H9 (cell line): Measurements from ENCODE around the gene ADCY4. TPM values are rescaled to one million over a fixed set of nuclear protein-coding genes. Genes with fewer than 3 reads are reported as not detected.

Source experiments
- DNase-seq: peaks from one replicate; pipeline ENCODE4 v3.0.0-alpha.2; 2017
- H2AFZ ChIP-seq: one replicate; pipeline ENCODE4 v1.6.1; 2013; ENCODE audit warnings: mild to moderate bottlenecking, low read length, control low read depth, moderate library complexity
- H2AK5ac ChIP-seq: 2 replicates; pipeline ENCODE4 v1.6.1; 2013; ENCODE audit warnings: low read length, control low read depth, mixed read lengths; ENCODE audit not compliant: insufficient read length
- H2BK120ac ChIP-seq: one replicate; pipeline ENCODE4 v1.6.1; 2013; ENCODE audit warnings: low read depth, mild to moderate bottlenecking, low read length, control low read depth, inconsistent platforms; ENCODE audit not compliant: poor library complexity, severe bottlenecking
- H2BK12ac ChIP-seq: 2 replicates; pipeline ENCODE4 v1.6.1; 2013; ENCODE audit warnings: low read length, control low read depth, mixed read lengths, low read depth; ENCODE audit not compliant: insufficient read length
- H2BK15ac ChIP-seq: 2 replicates; pipeline ENCODE4 v1.6.1; 2013; ENCODE audit warnings: low read depth, low read length, control low read depth
- H2BK20ac ChIP-seq: one replicate; pipeline ENCODE4 v1.6.1; 2013; ENCODE audit warnings: low read depth, mild to moderate bottlenecking, low read length, control low read depth, inconsistent platforms; ENCODE audit not compliant: poor library complexity, severe bottlenecking
- H2BK5ac ChIP-seq: 2 replicates; pipeline ENCODE4 v1.6.1; 2013; ENCODE audit warnings: low read length, control low read depth, mixed read lengths; ENCODE audit not compliant: insufficient read length
- H3K14ac ChIP-seq: 2 replicates; pipeline ENCODE4 v1.6.1; 2013; ENCODE audit warnings: low read length, control low read depth; ENCODE audit not compliant: insufficient read depth
- H3K18ac ChIP-seq: 2 replicates; pipeline ENCODE4 v1.6.1; 2013; ENCODE audit warnings: low read depth, mild to moderate bottlenecking, mixed read lengths, low read length, control low read depth; ENCODE audit not compliant: insufficient read length
- H3K23ac ChIP-seq: 2 replicates; pipeline ENCODE4 v1.6.1; 2013; ENCODE audit warnings: low read length, control low read depth, mixed read lengths, low read depth; ENCODE audit not compliant: insufficient read length
- H3K23me2 ChIP-seq: 2 replicates; pipeline ENCODE4 v1.6.1; 2013; ENCODE audit warnings: low read depth, mild to moderate bottlenecking, mixed read lengths, low read length, control low read depth; ENCODE audit not compliant: insufficient read length, poor library complexity, severe bottlenecking
- H3K27ac ChIP-seq: 2 replicates; pipeline ENCODE4 v1.5.1; 2013; ENCODE audit warnings: low read length, control low read depth, mixed read lengths, low read depth; ENCODE audit not compliant: insufficient read length
- H3K27me3 ChIP-seq: 2 replicates; pipeline ENCODE4 v1.6.1; 2013; ENCODE audit warnings: low read length, control low read depth, inconsistent platforms; ENCODE audit not compliant: insufficient read depth
- H3K4ac ChIP-seq: 2 replicates; pipeline ENCODE4 v1.6.1; 2013; ENCODE audit warnings: low read depth, mild to moderate bottlenecking, control low read depth, inconsistent platforms, low read length, moderate library complexity
- H3K4me1 ChIP-seq: 2 replicates; pipeline ENCODE4 v1.6.1; 2013; ENCODE audit warnings: low read length, control low read depth, inconsistent platforms; ENCODE audit not compliant: insufficient read depth
- H3K4me2 ChIP-seq: 2 replicates; pipeline ENCODE4 v1.6.1; 2013; ENCODE audit warnings: low read length, control low read depth, mixed read lengths; ENCODE audit not compliant: insufficient read length, insufficient read depth
- H3K56ac ChIP-seq: 2 replicates; pipeline ENCODE4 v1.6.1; 2013; ENCODE audit warnings: low read depth, mild to moderate bottlenecking, mixed read lengths, low read length, control low read depth; ENCODE audit not compliant: insufficient read length
- H3K79me1 ChIP-seq: 2 replicates; pipeline ENCODE4 v1.6.1; 2013; ENCODE audit warnings: low read depth, mild to moderate bottlenecking, moderate library complexity, low read length, control low read depth, inconsistent platforms; ENCODE audit not compliant: insufficient read depth, poor library complexity, severe bottlenecking
- H3K79me2 ChIP-seq: 2 replicates; pipeline ENCODE4 v1.6.1; 2013; ENCODE audit warnings: low read length, control low read depth, inconsistent platforms; ENCODE audit not compliant: insufficient read depth
- H3K9ac ChIP-seq: 2 replicates; pipeline ENCODE4 v1.6.1; 2013; ENCODE audit warnings: low read length, control low read depth, mixed read lengths; ENCODE audit not compliant: insufficient read length; ENCODE audit errors: extremely low read depth
- H3K9me3 ChIP-seq: one replicate; pipeline ENCODE4 v1.6.1; 2013; ENCODE audit warnings: low read depth, low read length, inconsistent platforms; ENCODE audit not compliant: control insufficient read depth
- H3T11ph ChIP-seq: one replicate; pipeline ENCODE4 v1.6.1; 2013; ENCODE audit warnings: mild to moderate bottlenecking, low read length, control low read depth, inconsistent platforms
- H4K20me1 ChIP-seq: one replicate; pipeline ENCODE4 v1.6.1; 2013; ENCODE audit not compliant: control insufficient read depth, insufficient read length, insufficient read depth
- H4K5ac ChIP-seq: 2 replicates; pipeline ENCODE4 v1.6.1; 2013; ENCODE audit warnings: low read depth, mild to moderate bottlenecking, mixed read lengths, low read length, control low read depth; ENCODE audit not compliant: insufficient read length
- H4K8ac ChIP-seq: replicated peaks from 2 replicates; pipeline ENCODE4 v1.6.1; 2013; ENCODE audit warnings: low read length, control low read depth, mixed read lengths, low read depth; ENCODE audit not compliant: insufficient read length
- H4K91ac ChIP-seq: 2 replicates; pipeline ENCODE4 v1.6.1; 2013; ENCODE audit warnings: low read depth, mild to moderate bottlenecking, moderate library complexity, mixed read lengths, low read length, control low read depth; ENCODE audit not compliant: insufficient read length
- H3K27ac Mint-ChIP-seq, 3 experiments: 2 replicates in 2 of 3; 3 replicates in 1 of 3; pipeline ENCODE4 v1.8.0; 2020 to 2021; ENCODE audit warnings: mixed read lengths in 3 of 3, mild to moderate bottlenecking in 1 of 3, moderate library complexity in 1 of 3
- H3K27me3 Mint-ChIP-seq: 2 replicates; pipeline ENCODE4 v1.8.0; 2021; ENCODE audit warnings: low read depth, mild to moderate bottlenecking, moderate library complexity, mixed read lengths
- H3K36me3 Mint-ChIP-seq, 3 experiments: 2 replicates in 2 of 3; 3 replicates in 1 of 3; pipeline ENCODE4 v1.8.0; 2020 to 2021; ENCODE audit warnings: low read depth in 3 of 3, mixed read lengths in 3 of 3; ENCODE audit not compliant: insufficient read depth in 1 of 3
- H3K4me1 Mint-ChIP-seq, 2 experiments: 2 replicates each; pipeline ENCODE4 v1.8.0; 2020; ENCODE audit warnings: mixed read lengths in 2 of 2
- H3K4me3 Mint-ChIP-seq, 2 experiments: 2 replicates in 1 of 2; 3 replicates in 1 of 2; pipeline ENCODE4 v1.8.0; 2020 to 2021; ENCODE audit warnings: mild to moderate bottlenecking in 2 of 2, mixed read lengths in 2 of 2, moderate library complexity in 1 of 2
- H3K9me3 Mint-ChIP-seq, 2 experiments: 2 replicates in 1 of 2; 3 replicates in 1 of 2; pipeline ENCODE4 v1.8.0; 2020; ENCODE audit warnings: mild to moderate bottlenecking in 2 of 2, mixed read lengths in 2 of 2, moderate library complexity in 1 of 2
- CTCF ChIP-seq: fragments of 200-600 bp; sonication (generic); conservative IDR thresholded peaks from 3 replicates; pipeline ENCODE4 v1.8.0; 2021; ENCODE audit warnings: antibody characterized with exemption, mild to moderate bottlenecking
- WGBS: extraction: QIAGEN DNeasy Blood & Tissue Kit; methylation state at CpG from one replicate; pipeline ENCODE4 v1.1.7; 2013; ENCODE audit warnings: missing lambda C conversion rate, low lambda C conversion rate, mixed read lengths; ENCODE audit not compliant: insufficient read length; ENCODE audit errors: extremely low coverage; 5-methylcytosine and 5-hydroxymethylcytosine counted together
- total RNA-seq: library from RNA; stranded (reverse); gene quantifications from 2 replicates; pipeline ENCODE4 v1.2.1, GENCODE V29; 2021

The ADCY4 gene
- total RNA-seq, 1 experiment from 2014 or later = 0.09 TPM

GRCh38 chr14:24283796-24284460 is 50.9 kb downstream of the ADCY4 start:
- no peak overlapping the region for H3K4me3 Mint-ChIP-seq
- Histone ChIP-seq H3K9me3 (no peaks in the 10 kb centered on the region), H3K14ac (no peak overlapping the region; the same call in 1 of the 2 replicates), H4K20me1 (no peaks in the 10 kb centered on the region), H3K23ac (no peak overlapping the region), H3T11ph (no peak overlapping the region), H3K27me3 (no peaks in the 10 kb centered on the region), H3K79me2 (no peaks in the 10 kb centered on the region), H3K79me1 (no peaks in the 10 kb centered on the region), H2BK12ac (no peak overlapping the region), H4K91ac (no peak overlapping the region), H4K8ac (no peak overlapping the region), H2AFZ (no peak overlapping the region), H2AK5ac (no peak overlapping the region), H3K4me1 (no peaks in the 10 kb centered on the region), H3K4me2 (no peak overlapping the region), H3K27ac (no peak overlapping the region), H2BK5ac (no peak overlapping the region), H2BK20ac (no peak overlapping the region), H3K4ac (no peak overlapping the region), H3K9ac (no peak overlapping the region), H2BK120ac (no peak overlapping the region), H3K18ac (no peak overlapping the region), H2BK15ac (no peak overlapping the region), H4K5ac (no peak overlapping the region), H3K23me2 (no peaks in the 10 kb centered on the region), H3K56ac (no peak overlapping the region)
- H3K27ac Mint-ChIP-seq = peak overlapping the region in 2 of 3 experiments; percentile 16 to 44; a peak in 2 of 7 replicates
- H3K27me3 Mint-ChIP-seq = no peaks in the 10 kb centered on the region
- H3K9me3 Mint-ChIP-seq = no peaks in the 10 kb centered on the region
- DNase-seq = no peak
- H3K4me1 Mint-ChIP-seq = peaks cover 2% of the 10 kb centered on the region in 2 experiments; a peak in 1 of 4 replicates
- no CpG with 5 or more reads among the region's 5 CpGs for WGBS
- TF ChIP-seq CTCF = no peak
- H3K36me3 Mint-ChIP-seq = no peaks in the 10 kb centered on the region
